GM18507 (cell line): Measurements from ENCODE around the gene CCDC149.

ENCODE experiments used
- DNase-seq: peaks from one replicate; pipeline ENCODE4 v3.0.0; 2011; ENCODE audit warnings: low read depth; ENCODE audit not compliant: insufficient read length; ENCODE audit errors: extremely low spot score
- FAIRE-seq: peaks from 2 replicates; lab custom pipeline; 2011; peaks lifted over from hg19 to GRCh38; lab: Jason Lieb, UNC

CCDC149 gene

GRCh38 chr4:24886596-24886995 lies 26.2 kb downstream of the CCDC149 start:
- no peak for FAIRE-seq
- DNase-seq = no peak

DNA sequence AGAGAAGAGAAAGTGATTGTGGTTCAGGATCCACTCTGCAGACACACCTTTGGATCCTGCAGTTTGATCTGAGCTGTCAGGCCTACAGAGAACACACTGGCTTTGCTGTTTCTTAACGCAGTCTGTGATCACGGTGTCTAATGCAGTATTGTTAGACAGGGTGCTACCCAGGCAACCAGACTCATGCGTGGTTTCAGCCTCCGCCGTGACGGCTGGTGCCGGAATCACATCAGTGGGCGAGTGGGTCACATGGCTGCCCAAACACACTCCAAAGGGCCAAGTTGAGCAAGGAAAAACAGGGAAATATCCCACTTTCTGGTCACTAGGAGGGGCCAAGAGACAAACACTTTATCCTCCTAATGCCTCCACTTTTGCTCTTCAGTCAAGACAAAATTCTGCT lies 27.5 kb downstream of the CCDC149 start:
- DNase-seq = no peak

GRCh38 chr4:24884902-24885301 lies 27.9 kb downstream of the CCDC149 start:
- DNase-seq (no peak), FAIRE-seq (no peak)

More for the DNA sequence above, 27.5 kb downstream of the CCDC149 start:
- FAIRE-seq = no peak

DNA sequence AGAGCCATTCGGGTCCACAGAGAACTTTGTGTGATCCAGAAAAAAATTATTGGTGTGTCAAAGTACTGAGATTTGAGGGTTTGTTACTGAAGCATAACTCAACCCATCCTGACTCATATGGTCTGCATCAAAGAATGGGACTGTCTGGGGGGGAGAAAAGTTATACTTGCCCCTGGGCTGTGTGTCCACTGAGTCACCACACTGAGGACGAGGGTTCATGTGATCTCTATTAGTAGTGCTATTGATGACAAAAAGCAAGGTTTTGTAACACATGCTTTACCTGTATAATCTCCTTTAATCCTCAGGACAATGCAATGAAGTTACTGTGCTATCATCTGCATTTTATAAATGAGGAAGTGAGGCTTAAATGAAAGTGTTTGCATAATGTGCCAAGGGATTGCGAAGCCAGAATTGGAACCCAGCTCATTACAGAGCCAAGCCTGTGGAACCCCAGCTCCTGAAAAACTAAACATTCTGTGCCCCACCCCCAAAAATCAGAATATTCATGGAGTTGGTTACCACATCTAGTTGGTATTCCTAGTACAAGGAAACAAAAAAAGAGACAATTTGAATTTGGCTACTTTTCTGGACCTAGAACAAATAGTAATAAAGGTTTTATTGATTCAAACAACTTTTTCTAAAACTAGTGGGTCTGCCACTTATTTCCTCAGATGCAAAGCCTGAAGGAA lies 31.2 kb downstream of the CCDC149 start:
- FAIRE-seq (no peak), DNase-seq (no peak)

- FAIRE-seq = no peak
Observed at GRCh38 chr4:24880186-24880585, 32.7 kb downstream of the CCDC149 start.

DNA sequence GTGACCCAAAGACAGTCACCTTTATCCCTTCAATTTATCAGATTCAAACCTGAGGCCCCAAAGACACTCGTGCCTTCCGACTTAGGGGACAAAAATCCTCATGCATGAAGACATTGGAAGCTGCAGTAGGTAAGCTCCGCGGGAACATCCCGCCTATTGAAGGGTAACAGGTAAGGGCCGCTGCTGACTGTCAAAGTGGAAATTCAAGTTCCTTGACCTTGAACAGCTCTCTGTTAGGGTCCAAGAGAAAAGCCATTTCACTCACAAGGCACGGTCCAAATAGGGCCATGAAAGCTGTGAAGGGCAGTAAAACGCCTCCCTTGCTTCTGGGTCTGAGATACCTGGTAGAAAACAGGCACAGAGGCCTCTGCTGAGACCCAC lies 34.2 kb downstream of the CCDC149 start:
- FAIRE-seq (no peak), DNase-seq (no peak)

More at GRCh38 chr4:24880186-24880585, 32.7 kb downstream of the CCDC149 start:
- no peak for DNase-seq

GRCh38 chr4:24877868-24878635 lies 34.8 kb downstream of the CCDC149 start:
- DNase-seq = no peak

DNA sequence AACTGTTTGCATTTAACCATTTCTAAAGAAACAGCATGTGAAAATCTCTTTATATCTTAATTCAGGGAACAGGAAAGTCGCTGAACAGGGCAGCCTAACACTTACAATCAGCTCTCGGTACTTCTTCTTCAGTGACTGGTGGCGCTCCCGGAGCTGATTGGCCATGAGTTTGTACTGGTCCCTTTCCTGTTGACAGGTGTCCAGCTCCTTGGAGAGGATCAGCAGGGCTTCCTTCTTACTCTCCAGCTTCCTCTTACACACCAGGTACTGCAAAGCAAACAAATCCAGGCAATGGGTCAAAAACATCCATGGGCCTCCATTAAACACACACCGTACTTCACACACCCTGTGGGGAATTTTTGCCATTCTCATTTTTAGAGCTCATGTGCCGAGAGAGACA lies 36.4 kb downstream of the CCDC149 start:
- DNase-seq (no peak), FAIRE-seq (no peak)

More at GRCh38 chr4:24877868-24878635, 34.8 kb downstream of the CCDC149 start:
- FAIRE-seq = no peak

DNA sequence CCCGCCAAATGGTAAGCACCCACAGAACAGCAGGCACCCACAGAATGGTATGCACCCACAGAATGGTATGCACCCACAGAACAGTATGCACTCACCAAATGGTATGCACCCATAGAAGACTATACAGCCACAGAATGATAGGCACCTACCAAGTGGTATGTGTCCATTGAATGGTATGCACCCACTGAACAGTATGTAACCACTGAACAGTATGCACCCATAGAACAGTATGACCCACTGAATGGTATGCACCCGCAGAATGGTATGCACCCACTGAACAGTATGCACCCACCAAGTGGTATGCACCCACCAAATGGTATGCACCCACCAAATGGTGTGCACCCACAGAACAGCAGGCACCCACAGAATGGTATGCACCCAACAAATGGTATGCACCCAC lies 40.1 kb downstream of the CCDC149 start:
- FAIRE-seq = no peak
- DNase-seq = no peak

DNA sequence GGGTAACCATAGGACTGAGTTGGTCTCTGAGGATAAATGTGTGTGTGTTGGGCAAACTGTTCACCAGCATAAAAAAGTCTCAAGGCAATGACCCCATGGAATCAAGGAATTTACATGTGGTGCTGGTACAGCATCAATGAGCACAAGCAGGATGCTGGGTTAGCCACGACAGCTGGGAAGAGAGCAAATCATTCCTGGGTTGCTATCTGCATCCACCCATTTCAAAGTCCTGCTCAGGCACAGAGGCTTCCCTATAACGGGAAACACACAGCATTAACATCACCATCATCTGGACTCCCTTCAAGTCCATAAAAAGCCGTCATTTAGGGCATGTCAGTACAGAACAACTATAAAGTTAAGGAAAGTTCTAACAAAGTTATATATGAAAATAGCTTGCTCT lies 41.6 kb downstream of the CCDC149 start:
- FAIRE-seq (no peak), DNase-seq (no peak)

GRCh38 chr4:24867766-24868296 lies 45.0 kb downstream of the CCDC149 start:
- DNase-seq (no peak), FAIRE-seq (no peak)

GRCh38 chr4:24867251-24867650 lies 45.6 kb downstream of the CCDC149 start:
- no peak for DNase-seq
- no peak for FAIRE-seq

GRCh38 chr4:24865401-24865800 lies 47.4 kb downstream of the CCDC149 start:
- DNase-seq = no peak
- FAIRE-seq = no peak

- DNase-seq = no peak
- peak; percentile 53 for FAIRE-seq
Observed at GRCh38 chr4:24863799-24864198, 49.0 kb downstream of the CCDC149 start.

DNA sequence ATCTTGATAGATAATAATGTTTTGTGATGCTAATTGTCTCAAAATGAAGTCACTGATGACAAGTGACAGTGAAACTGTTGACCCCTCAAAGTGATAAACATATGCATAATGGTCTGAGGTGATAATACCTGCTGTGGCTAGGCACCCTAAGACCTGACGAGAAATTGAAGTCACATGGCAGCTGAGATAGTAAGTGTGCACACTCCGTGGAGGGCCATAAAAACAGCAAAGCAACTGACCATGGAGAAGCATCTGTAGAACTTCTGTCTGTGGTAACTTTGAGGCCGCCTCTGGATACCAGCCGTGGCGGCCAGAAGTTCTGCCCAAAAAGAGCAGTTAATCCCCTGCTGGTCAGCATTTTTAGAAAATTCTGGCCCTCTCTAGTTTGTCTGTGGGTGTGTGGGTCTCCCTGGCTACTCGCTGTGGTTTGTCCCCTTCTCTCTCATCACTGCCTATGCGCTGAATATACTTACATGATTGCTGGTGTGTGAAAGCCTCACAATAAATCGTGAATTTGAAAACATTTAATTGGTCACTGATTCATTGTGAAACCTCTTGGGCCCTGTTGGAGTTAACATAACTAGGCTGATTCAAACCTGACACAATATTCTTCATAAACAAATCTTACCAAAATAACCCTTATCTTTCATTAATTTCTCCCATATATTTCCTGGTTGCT lies 50.6 kb downstream of the CCDC149 start:
- FAIRE-seq (peak; percentile 35), DNase-seq (no peak)

- FAIRE-seq = no peak
- no peak for DNase-seq
Observed at GRCh38 chr4:24858550-24858949, 54.3 kb downstream of the CCDC149 start.

GRCh38 chr4:24858026-24858425 lies 54.8 kb downstream of the CCDC149 start:
- FAIRE-seq (no peak), DNase-seq (no peak)

GRCh38 chr4:24856586-24856985 lies 56.3 kb downstream of the CCDC149 start:
- peak; percentile 48 for DNase-seq
- FAIRE-seq = peak; percentile 91

GRCh38 chr4:24855741-24856140 lies 57.1 kb downstream of the CCDC149 start:
- DNase-seq (no peak), FAIRE-seq (no peak)

DNA sequence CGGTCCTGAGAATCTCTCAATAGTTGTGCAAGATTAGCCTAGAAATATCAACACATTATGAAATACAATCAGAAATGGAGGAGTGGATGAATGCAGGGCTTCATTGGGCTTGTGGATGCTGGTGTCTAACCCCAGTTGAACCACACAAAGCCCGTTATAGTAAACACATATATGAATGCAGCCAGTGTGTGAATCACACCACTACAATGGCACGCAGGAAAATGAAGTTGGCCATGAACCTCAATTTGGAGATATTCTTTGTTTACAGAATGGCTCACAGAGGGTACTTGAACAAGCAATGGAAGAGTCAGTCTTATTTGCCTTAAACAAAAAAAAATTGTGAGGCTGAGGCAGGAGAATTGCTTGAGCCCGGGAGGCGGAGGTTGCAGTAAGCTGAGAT lies 59.7 kb downstream of the CCDC149 start:
- no peak for FAIRE-seq
- no peak for DNase-seq
